DMS79 treated with DMSO at 0.1 percent for 48 hours (cell line): ENCODE data around the gene BICRAL.

Experiments
- DNase-seq: peaks from one replicate; lab custom pipeline; 2025; lab: John Stamatoyannopoulos, UW

BICRAL gene, protein sequence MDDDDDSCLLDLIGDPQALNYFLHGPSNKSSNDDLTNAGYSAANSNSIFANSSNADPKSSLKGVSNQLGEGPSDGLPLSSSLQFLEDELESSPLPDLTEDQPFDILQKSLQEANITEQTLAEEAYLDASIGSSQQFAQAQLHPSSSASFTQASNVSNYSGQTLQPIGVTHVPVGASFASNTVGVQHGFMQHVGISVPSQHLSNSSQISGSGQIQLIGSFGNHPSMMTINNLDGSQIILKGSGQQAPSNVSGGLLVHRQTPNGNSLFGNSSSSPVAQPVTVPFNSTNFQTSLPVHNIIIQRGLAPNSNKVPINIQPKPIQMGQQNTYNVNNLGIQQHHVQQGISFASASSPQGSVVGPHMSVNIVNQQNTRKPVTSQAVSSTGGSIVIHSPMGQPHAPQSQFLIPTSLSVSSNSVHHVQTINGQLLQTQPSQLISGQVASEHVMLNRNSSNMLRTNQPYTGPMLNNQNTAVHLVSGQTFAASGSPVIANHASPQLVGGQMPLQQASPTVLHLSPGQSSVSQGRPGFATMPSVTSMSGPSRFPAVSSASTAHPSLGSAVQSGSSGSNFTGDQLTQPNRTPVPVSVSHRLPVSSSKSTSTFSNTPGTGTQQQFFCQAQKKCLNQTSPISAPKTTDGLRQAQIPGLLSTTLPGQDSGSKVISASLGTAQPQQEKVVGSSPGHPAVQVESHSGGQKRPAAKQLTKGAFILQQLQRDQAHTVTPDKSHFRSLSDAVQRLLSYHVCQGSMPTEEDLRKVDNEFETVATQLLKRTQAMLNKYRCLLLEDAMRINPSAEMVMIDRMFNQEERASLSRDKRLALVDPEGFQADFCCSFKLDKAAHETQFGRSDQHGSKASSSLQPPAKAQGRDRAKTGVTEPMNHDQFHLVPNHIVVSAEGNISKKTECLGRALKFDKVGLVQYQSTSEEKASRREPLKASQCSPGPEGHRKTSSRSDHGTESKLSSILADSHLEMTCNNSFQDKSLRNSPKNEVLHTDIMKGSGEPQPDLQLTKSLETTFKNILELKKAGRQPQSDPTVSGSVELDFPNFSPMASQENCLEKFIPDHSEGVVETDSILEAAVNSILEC

DNA sequence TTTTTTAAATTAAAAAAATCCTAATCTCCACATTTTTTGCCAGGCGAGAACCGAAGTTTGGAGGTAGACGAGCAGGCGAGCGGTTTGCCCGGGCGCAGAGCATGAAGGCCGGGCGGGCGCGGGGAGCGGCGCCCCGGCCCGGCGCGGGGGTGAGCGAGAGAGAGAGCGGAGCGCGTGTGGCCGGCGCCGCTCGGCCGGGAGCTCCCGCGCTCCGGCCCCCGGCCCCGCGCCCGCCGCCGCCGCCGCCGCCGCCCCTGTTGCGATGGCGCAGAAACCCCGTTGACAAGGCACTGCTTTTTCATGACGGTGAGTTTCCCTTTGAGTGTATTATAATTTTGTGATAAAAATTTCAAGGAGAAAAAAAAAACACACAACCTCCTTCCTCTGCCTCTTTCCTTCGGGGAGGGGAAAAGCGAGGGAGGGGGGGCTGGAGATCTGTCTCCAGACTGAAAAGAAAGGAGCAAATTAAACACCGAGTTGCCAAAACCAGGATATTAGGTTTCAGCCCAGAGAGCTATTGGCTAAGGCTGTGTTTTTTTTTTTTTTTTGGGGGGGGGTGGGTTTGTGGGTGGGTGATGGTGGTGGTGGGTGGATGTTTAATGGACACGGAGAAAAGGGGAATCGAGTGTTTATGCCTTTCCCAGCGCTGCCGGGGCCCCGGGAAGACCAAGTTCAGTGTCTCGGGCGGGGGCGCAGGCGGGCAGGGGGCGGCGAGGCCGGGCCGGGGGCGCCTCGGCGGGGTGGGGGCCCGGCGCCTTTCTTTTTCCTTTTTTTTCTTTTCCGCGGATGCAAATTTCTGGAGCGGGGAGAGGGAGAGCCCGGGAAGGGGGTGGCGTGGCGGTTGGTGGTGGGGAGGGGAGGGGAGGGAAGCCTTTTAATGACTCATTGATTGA is at the start of gene BICRAL:
Gene BICRAL, plus strand, starts transcription at position 257 of the 893 bp plus-strand sequence. CDS start 39,971 bp downstream, outside the sequence.
- DNase-seq, result peak; percentile 68

DNA sequence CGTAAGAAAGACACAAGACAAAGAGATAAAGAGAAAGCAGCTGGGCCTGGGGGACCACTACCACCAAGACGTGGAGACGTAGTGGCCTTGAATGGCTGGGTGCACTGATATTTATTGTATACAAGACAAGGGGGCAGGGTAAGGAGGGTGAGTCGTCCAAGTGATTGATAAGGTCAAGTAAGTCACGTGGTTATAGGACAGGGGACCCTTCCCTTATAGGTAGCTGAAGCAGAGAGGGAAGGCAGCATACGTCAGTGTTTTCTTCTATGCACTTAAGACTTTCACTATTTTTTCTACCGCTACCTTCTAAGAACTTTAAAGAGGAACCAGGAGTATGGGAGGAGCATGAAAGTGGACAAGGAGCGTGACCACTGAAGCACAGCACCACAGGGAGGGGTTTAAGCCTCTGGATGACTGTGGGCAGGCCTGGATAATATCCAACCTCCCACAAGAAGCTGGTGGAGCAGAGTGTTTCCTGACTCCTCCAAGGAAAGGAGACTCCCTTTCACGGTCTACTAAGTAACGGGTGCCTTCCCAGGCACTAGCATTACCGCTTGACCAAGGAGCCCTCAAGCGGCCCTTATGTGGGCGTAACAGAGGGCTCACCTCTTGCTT is 47.9 kb upstream of the BICRAL start:
- peak; percentile 53 for DNase-seq

DNA sequence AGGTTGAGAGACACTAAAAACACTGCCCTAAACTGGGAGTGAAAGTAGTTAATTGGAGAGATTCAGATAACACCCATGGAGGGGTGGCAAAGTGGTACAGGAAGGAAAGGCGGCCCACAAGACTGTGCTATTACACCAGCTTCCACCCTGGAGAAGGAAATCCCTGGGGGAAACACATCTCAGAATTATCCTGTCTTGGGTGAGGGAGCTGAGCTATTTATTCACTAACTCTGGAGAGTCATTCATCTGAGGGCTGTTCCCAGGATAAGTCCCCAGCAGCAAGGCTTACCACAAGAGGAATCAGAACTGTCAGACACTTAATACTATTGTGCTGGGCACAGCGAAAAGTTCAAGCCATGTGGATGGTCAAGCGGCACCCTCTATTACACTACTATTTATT is 45.9 kb upstream of the BICRAL start:
- no peak for DNase-seq

DNA sequence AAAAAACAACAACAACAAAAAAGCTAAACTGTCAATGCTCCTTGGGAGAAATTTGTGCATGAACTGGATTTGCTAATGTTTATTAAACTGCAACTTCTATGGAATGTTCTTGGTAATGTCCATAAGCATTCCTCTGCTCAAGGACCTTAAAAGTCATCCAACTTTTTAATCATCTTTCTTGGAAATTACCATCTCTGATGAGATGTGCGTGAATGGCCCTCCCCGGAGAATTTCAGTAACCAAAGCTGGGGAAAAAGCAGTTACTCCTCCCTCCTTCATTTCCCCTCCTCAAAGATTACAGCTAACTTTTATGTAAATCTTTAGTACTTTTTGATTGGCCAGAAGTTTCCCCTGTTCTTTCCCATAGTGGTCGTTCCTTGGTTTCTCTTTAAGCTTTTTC is 41.1 kb upstream of the BICRAL start:
- no peak for DNase-seq

DNA sequence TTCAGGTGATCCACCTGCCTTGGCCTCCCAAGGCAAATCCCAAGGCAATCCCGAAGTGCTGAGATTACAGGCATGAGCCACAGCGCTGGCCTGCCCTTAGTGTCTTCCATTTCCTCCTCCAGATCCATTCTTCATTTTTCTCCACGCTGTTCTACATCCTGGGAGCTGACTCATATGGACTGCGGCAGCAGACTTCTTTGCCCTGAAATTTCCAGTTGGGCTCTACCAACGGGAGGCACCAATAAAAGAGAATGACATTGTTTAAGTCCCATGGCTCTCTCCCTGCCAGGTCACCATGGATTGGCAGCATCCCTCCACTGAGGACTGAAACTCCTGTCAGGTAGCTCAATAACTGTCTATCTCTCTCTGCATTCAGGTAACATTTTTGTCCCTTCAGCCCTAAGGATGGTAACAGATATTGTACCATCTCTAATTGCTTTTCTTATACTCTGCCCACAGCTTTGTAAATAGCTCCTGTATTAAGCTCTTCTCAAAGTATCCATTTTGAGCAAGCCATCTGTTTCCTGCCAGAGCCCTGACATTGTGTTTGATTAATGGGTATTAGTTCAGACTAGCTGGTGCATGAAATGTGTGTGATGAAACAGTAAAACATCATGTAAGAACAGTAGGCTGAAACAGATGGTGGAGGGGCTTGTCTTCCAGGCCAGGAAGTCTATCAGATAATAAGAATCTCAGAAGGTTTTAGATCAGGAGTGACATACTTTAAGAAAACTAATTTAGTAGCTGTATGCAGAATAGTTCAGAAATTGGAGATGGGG is 39.5 kb upstream of the BICRAL start:
- DNase-seq, result peak; percentile 8

DNA sequence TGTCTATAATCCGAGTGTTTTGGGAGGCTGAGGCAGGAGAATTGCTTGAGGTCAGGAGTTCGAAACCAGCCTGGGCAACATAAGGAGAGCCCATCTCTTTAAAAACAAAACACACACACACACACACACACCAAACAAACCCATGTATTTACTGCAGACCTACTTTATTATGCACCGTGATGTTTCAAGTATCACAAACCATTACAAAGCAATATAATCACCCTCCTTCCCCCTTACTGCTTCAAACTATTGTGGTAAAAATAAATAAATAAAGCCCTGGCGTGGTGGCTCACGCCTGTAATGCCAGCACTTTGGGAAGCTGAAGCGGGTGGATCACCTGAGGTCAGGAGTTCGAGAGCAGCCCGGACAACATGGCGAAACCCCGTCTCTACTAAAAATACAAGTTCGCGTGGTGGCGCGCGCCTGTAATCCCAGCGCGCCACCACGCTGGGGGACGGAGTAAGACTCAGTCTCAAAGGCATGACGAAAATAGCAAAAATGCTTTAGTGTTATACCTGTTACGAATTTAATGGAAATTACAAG is 37.4 kb upstream of the BICRAL start:
- DNase-seq, result no peak

DNA sequence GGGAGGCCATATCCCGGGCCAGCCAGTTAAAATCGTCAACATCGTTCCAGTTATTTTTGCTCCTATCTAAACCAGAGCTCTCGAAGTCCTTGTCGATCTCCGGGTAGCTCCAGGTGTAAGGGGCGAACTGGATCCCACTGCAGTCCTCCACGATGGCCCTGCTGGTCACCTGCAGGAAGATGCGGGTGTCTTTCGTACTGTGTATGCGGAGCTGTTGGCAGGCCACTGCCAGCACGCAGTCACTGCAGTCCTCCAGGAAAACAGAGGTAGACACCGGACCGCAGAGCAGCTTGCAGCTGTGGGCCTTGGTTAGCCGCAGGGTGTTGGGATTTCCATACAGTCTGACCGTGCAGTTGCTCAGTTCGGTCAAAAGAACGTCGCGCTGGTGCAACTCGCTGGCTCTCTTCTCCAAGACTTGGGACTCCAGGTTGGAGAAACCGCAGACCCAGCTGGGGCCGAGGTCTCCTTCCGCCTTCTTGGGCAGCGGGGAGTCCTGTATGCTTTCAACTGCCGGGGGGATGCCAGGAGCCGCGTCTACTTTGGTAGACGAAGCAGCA is 36.7 kb upstream of the BICRAL start:
- DNase-seq, result peak; percentile 42

DNA sequence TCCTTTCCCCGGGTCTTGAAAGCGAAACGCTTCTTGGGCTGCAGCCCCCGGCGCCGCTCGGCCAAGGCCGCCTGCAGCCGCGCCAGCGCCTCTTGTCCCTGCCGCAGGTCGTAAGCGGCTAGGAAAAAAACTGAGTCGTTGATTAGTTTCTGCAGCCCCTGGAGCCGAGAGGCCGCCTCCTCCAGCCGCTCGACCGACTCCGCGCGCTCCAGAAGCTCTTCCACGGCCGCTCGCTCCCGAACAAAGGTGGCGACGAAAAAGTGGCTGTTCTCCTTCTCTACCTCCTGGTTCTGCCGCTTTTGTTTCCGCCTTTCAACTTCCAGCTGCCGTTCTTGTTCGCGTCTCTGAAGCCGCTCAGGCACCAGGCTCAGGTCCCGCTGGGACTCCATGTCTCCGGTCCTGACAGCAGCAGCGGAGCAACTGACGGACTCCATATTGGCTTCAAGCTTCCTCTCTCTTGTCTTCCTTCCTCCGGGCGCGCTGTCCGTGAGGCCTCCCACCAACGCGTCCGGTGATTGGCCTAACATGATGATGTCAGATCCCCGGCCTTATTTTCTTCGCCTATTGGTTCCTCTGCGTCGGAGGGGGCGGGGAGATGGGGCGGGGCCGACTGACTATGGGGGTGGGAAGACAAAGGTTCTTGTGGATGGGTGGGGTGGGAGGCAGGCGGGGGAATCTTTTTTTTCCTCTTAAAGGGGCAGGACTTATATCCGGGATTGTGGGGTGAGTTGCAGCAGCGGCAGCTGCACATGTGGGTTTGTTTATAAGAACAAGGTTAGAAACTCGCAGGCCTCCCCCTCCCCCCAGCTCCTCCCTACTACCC is 36.0 kb upstream of the BICRAL start, which contains the start of gene TBCC:
Gene TBCC, minus strand, starts transcription at position 464 of the 823 bp plus-strand sequence. Its CDS starts 30 bp downstream, at position 434.
- peak; percentile 95 for DNase-seq

DNA sequence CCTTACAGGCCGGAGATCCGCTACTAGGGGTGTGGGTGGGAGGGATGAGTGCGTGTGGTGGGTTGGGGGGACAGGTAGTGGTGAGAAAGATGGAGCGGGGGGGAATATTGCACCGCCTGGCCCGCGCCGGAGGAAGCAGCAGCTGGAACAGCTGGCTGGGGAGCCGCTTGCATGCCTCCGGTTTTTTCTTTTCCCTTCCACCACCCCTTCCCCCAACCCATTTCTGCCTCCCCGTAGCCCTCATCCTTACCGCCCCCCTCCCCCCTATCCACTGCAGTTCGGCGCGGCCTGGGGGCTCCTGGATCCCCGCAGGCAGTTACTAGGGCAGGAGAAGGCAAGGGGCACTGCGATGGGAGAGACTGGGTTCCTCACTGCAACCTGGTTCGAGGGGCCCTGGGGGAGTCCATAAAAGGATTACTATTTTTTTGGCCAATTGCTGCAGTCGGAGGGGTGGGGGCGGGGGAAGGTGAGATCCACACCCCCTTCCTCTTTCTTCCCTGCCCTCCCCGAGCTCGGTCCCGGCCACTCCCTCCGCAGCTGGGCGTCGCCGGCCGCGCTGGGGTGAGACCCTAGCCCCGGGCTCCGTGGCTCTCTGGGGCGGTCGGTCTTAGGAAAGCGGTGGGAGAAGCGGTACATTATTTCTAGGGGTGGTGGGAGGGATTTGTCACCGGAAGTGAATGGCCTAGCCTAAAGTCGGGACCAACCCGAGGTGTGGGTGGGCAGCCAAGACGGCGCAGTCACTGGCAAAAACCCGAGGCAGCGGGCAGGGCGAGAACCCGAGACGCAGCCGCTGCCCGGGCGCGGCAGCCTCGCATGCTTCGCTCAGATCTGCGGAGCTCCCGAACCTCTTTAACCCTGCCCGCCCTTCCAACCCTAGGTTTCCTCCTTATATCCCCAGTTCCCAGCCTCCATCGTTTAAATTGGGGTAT is 35.1 kb upstream of the BICRAL start:
- peak; percentile 88 for DNase-seq

DNA sequence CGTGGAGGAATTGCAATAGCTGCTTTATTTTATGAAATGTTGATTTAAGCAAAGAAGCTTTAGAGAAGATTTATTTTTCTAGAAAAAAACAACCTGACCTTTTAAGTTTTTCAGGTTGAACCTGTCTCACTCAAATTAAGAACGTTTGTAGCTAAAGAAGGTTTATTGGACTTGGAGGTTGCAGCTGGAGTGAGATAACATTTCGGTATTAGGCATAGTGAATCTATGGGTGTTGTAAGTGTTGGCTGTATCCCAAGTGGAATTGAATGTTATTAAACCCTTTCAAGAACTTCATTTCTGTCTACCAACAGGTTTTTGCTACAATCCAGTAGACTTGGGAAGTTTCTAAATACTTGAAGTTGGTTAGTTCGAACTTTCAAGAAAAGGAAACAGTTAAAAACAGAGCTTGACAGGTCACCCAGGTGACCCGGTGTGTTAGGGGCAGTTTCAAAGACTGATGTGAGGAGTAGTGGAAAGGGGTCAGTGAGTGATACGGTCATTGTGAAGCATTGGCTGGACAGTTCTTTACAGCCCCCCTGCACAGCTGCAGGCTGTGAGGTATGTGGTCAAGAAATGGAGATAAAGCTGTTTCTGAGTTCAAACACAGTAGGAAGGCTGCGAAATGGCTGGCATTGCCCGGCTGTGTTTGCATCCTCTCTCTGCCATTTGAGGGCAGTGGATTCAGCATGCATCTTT is 33.5 kb upstream of the BICRAL start:
- peak; percentile 3 for DNase-seq

DNA sequence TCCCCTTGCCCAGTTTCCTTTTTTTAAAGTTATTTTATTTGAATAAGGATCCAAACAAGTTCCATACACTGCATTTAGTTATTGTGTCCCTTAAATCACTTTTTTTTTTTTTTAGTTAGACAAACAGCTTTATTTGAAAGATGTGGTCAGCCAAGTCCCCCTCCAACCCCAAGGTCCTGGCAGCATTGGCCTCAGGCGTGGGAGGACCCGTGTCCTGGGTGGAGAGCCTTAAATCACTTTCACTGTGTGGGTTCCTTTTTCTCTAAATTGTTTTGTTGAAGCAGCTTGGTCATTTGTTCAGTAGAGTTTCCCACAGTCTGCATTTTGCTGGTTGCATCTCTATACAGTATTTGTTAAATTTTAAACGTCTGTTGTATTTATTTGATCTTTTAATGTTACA is 30.8 kb upstream of the BICRAL start:
- DNase-seq, result no peak

DNA sequence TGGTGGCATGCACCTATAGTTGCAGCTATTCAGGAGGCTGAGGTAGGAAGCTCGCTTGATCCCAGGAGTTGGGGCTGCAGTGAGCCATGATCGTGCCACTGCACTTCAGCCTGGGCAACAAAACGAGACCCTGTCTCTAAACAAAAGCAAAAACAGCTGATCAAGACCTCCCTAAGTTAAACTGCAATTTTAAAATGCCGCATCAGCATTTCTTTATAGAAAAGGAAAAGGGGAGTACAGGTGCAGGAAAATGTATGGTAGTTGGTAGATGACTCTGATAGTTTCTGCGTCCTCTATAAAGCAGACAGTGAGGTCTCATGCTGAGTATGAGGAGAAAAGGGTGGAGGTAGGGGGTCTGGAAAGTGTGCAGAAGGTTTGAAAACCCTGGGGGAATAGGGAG is 27.1 kb upstream of the BICRAL start:
- DNase-seq, result no peak

DNA sequence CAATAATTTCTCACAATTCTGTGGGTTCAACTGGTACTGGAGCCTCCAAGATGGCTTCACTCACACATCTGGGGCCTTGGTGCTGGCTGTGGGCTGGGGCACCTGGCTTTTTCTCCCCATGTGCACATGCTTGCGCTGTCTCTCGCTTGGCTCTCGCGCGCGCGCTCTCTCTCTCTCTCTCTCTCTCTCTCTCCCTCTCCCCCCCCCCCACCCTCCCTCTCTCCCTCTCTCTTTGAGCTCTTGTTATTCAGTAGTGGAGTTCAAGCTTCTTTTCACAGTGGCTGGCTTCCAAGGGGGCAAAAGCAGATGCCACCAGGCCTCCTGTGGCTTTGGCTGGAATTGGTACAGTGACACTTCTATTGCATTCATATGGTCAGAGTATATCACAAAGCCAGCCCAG is 25.1 kb upstream of the BICRAL start:
- no peak for DNase-seq

DNA sequence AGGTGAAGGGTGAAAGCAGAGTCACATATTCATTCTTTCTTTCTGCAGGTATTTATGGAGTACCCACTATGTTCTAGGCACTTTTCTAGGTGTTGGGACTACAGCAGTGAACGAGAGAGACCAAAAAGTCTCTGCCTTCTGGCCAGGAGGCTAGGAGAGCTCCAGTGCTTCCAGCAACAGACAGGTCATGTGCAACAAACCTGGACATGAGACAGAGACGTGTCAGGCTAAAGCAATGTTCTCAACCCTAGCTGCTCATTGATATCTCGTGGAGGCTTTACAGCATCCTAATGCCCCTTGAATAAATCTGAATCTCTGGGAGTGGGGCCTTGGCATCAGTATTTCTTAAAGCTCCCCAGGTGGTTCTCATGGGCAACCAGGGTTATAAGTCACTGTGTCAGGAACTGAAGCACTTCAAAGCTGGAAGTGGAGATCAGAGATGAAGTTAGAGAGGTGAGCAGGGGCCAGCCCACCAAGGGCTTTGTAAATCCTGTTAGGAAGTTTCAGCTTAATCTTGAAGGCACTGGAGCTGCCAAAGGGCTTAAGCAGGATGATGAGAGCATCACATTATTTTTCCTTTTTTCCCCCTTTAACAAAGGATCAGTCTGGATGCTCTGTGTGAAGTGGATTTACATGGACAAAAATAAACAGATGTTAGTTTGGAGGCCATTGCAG is 23.0 kb upstream of the BICRAL start:
- no peak for DNase-seq

DNA sequence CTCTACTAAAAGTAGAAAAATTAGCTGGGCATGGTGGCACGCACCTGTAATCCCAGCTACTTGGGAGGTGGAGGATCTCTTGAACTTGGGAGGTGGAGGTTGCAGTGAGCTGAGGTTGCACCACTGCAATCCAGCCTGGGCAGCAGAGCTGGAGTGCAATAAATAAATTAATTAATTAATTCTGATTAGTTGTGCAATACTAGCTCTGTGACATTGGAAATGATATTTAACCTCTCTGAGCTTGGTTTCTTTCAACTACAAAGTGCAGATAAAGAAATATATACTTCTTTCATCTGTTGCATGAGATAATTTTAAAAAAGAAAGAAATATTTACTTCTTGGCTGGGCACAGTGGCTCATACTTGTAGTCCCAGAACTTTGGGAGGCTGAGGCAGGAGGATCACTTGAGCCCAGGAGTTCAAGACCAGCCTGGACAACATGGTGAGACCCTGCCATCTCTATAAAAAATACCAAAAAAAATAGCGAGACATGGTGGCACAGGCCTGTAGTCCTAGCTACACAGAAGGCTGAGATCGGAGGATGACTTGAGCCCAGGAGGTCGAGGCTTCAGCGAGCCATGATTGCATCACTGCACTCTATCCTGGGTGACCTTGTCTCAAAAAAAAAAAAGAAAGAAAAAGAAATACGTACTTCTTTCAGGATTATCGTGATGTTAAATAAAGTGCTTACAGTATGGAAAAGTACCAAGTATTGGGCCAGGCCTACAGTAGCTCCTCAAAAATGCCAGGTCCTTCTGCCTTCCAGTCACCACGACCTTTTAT is 20.4 kb upstream of the BICRAL start:
- DNase-seq, result no peak

DNA sequence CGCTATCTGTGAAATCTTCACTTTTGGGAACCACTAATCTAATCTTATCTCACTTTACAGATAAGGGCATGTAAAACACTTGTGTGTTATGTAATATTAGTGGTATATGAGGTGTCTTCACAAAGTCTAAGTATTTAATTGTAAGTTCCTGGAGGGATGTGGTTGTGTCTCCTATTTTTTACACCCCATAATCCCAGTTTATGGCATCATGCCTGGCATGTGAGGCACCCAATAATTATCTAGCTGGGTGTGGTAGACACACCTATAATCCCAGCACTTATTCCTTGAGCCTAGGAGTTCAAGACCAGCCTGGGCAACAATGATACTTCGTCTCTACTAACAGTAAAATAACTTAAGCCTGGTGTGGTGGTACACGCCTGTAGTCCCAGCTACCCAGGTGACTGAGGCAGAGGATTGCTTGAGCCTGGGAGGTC is 19.4 kb upstream of the BICRAL start:
- DNase-seq, result no peak
